HK-2 (cell line): ENCODE data around the gene RIMS1.
A peak's percentile ranks its signal among the peaks of the same experiment; 100 is the strongest.

Experiments used
- DNase-seq: peaks from one replicate; pipeline ENCODE4 v3.0.0-alpha.2; 2018; ENCODE audit not compliant: unreplicated experiment

The RIMS1 gene

GRCh38 chr6:71886184-71887005, at the start of gene RIMS1:
TSS of gene RIMS1 (plus strand) at chr6:71886550. CDS start at chr6:71887024, 474 bp downstream.
- DNase-seq: peak; percentile 13

- no peak for DNase-seq
Observed at GRCh38 chr6:71851214-71851613, 35.1 kb upstream of the RIMS1 start.

GRCh38 chr6:71852948-71853347, 33.4 kb upstream of the RIMS1 start:
- DNase-seq: no peak

GRCh38 chr6:71855406-71855805, 30.9 kb upstream of the RIMS1 start:
- DNase-seq: no peak

DNA sequence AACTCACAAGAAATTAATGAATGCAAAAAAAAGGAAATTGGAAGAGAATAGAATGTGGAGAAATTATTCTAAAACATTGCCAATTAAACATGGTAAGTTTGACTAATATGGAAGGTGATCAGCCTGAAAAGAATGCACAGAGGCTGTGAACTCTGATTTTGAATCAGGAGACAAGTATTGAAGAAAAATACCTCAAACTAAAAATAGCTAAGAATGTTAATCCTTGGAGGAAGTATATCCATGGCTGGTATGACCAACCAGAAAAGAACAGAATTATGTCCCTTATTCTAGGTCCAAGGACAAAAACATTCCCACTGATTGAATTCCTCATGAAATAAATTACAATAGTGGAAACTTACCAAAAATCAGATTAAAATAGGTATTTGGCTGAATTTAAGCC, 7.3 kb upstream of the RIMS1 start:
- no peak for DNase-seq

- no peak for DNase-seq
Observed at GRCh38 chr6:71887006-71887743, 825 bp downstream of the RIMS1 start.

DNA sequence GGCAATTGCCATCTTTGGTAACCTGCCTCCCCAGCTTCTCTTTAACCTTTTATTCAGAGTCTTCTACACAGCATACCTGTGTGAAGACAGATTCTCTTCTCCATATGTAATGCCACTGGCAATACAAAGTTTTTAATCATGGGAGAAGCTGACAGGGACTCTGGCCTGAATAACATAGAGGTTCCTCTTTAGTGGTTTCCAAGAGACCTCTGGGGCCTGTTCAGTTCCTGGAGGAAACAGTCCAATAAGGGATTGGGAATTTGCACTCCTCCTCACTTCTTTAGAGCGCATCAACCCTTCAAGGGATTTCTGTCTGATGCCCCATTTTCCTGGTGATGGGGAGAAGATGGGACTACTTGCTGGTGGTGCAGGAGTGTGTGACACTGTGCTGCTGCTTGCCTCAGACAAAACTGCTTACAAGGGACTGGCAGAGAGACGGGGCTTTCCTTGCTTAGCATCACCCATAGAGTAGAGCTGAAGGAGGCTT, 1.4 kb downstream of the RIMS1 start:
- no peak for DNase-seq

DNA sequence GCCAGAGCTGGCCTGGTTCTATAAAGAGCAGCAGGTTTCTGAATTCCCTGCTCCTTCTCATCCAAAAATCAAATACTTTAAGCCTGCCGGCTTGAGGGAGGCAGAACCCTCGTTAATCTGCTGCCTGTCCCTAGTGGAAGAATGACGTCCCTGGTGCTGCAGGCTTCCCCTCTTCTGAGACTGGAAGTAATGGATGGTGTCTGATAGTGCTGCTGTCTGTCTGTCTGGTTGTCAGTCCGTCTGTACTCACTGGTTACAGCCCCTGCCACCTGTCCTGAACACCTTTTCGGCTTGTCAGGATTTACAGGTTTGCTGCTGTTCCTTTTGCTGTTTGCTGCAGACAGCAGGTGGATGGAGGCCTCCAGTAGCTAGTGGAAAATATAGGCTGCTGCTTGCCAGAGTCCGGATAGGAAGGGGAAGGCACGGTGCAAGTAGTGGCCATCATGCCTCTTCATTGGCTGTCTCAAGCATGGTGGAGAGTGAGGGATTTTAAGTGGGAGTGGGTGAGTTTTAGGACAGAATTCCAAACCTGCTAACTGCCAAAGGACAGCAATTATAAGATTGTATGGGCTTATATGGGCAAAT, 2.5 kb downstream of the RIMS1 start:
- no peak for DNase-seq

DNA sequence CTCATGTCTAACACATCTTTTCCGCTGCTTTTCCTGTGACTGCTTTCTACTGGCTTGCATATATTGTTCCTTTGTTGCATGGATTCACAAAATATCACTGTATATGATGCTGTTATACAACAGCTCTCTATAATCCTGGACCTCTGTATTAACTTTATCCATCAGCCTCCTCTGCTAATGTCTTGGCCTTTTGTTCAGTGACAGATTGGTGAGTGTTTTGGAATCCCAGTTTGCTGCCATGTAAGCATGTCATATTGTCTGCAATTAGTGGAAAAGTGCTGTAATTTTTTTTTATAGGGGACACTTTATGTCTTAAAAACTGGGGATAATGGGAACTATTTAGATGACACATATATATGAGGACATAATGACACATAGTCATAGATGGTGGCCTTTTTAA, 3.0 kb downstream of the RIMS1 start:
- no peak for DNase-seq

GRCh38 chr6:71892641-71893040, 6.3 kb downstream of the RIMS1 start:
- no peak for DNase-seq

- no peak for DNase-seq
Observed at GRCh38 chr6:71900642-71901041, 14.3 kb downstream of the RIMS1 start.

DNA sequence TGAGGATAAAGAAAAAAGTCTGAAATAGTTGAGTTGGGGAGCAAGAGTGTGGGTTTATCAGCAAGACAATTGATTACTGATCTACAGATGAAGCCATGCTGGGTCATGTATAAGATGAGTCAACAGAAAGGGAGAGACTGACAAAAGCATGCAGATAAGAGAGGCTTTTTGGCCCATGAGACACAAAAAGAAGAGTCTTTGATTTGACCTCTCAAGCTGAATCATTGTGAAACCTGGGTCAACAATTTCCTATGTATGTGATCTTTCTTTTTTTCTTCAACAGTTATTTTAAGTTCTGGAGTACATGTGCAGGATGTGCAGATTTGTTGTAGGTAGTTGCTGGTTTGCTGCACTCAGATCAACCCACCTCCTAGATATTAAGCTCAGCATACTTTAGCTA, 15.9 kb downstream of the RIMS1 start:
- no peak for DNase-seq

GRCh38 chr6:71906813-71907212, 20.5 kb downstream of the RIMS1 start:
- no peak for DNase-seq

DNA sequence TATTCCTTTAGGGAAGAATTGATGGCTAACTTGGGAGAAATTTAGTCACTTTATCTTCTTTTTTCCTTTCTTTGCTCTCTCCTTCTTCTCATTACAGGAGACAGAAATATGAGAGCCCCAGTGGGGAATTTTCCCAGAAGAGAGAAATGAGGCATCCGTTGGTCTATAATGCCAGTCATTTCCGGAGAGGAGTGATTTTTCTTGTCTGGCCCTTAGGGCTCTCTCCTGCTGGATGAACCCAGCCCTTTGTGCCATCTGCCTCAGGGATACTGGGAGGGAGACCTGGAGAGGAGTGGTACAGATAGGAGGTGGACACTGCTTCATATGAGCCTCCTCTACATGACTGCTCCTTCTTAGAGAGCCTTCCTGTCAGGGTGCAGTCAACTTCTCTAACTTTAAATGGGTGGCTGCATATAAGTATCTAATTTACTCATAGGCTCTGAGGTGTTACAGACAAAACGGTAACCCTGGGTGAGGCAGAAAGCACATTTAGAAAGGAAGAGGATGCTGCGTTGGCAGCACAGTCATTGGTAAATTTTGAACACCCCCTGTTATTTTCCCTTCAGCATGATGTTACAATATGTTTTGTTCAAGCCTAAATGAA, 21.9 kb downstream of the RIMS1 start:
- no peak for DNase-seq

GRCh38 chr6:71913444-71914234, 27.3 kb downstream of the RIMS1 start:
- no peak for DNase-seq

DNA sequence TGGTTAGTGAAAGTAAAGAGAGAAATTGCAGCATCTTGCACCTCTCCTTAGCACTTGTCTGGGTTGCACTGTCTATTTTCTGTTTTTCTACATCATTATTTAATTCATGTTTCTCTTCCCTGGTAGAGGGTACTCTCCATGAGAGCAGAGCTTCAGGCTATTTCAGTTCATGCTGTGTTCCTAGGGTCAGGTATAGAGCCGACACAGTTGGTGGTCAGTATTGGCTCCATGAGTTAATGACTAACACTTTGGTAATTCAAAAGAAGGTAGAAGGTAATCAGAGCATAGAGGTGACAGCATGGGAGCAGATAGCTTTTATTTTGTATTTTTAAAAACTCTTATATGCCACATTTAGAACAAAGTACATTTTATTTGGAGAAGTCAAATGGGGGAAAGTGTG, 42.7 kb downstream of the RIMS1 start:
- DNase-seq: no peak

DNA sequence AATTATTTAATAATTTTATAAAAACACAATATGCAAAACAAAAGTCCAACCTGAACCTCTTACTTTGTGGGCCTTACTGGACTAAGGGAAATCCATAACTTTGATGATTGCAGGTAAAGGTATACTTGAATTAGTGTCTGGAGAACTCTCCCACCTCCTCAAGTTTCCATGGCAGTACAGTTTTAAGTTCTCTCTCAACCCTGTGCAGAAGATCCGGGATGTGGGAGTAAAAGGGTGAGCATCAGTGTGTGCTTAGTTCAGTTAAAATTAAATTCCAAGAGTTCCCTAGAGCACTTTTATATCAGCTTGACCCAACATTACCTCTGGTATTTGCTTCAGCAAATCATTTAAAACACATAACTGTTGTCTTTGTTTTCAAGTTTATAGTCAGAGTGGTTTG, 47.5 kb downstream of the RIMS1 start:
- DNase-seq: no peak

GRCh38 chr6:71965404-71965803, 79.1 kb downstream of the RIMS1 start:
- DNase-seq: no peak

DNA sequence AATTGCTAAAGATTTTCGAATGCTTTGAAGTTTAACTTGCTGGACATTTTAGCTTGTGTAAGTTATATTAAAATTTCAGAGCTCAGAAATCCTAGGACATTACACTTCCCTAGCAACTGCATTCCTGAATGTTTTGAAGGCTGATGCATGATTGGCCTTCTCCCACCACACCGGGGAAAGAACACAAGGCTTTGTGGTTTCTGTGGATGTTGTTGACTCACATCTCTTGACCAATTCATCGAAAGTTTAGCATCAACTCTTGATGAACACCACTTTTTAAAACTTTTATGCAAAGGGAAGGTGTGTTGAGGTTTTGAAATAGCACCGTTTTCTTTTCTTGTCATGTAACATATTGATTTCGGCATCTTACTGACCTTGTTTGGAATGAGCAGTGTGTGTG, 81.1 kb downstream of the RIMS1 start:
- DNase-seq: no peak

DNA sequence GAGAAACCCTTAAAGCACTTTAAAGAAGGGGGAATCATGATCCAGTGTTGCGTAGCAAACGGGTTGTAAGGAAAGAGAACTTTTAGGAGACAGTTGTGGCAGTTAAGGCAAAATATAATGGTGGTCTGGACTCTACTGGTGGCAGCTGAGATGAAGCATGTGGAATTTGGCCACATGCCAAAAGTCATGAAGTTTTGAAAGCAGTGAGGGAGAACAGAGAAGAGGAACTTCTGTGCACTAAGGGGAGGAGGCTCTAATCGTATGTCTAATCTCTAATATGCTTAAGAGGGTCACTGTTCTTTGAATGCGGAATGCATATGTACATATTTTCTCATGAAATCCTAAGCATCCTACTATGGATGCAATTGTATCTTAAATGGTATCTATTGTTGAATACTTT, 91.5 kb downstream of the RIMS1 start:
- no peak for DNase-seq

DNA sequence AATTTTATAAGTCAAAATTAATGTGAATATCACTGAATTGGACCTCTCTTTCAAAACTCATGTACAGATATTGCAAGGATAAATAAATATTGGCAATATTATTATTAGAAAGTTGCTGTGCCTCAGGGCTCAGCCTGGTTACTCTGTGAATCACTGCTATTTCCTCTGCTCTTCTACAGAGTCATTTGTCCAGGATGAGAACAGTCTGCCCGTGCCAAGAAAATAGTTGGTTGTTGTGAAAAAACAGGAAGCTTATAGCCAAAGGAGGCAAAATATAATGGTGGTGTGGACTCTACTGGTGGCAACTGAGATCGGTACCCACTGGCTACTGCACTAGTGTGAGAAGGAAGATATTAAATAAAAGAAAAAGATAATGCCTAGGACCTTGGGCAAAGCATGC, 93.6 kb downstream of the RIMS1 start:
- no peak for DNase-seq

DNA sequence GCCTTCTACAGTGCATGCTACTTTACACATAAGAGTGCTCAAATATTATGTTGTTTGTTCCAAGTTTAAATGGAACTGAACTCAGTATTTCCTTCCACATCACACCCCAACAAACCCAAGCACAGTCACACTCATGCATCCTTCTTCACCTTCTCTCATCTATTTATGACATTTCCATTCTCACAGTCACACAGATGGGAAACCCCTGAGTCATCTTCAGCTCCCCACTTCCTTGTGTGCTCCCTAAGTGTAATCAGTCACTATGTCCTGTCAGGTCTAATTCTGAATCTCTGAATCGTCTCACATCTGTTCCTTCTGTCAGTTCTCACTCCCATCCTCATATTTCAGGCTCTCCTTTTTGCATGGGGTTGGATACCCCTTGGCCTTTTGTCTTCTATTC, 96.0 kb downstream of the RIMS1 start:
- no peak for DNase-seq
